Spleen (tissue), 11 donors: ENCODE results near the gene ZDHHC14. TPM values are rescaled to one million over a fixed set of nuclear protein-coding genes. Genes with fewer than 3 reads are reported as not detected.

Source experiments
- DNase-seq: peaks from one replicate; pipeline ENCODE4 v3.0.0-alpha.2; 2020
- H3K27ac ChIP-seq, 8 donors: fragments of 200-600 bp; sonication (generic) in 7 of 8; 1 replicate in 4 of 8; 2 replicates in 4 of 8; pipeline versions ENCODE4 v1.5.0 to v1.8.0; 2016 to 2021; ENCODE audit warnings: inconsistent platforms in 4 of 8, mild to moderate bottlenecking in 4 of 8, moderate library complexity in 1 of 8
- H3K27me3 ChIP-seq, 7 donors: fragments of 200-600 bp; sonication (generic) in 6 of 7; replicated peaks in 1 of 7; 1 replicate in 4 of 7; 2 replicates in 3 of 7; pipeline versions ENCODE4 v1.5.0 to v1.8.0; 2016 to 2021; ENCODE audit warnings: inconsistent platforms in 3 of 7, mild to moderate bottlenecking in 1 of 7
- H3K36me3 ChIP-seq, 6 donors: fragments of 200-600 bp; sonication (generic) in 5 of 6; 1 replicate in 4 of 6; 2 replicates in 2 of 6; pipeline versions ENCODE4 v1.5.0 to v1.8.0; 2016 to 2021; ENCODE audit warnings: inconsistent platforms in 2 of 6
- H3K4me1 ChIP-seq, 6 donors: fragments of 200-600 bp; sonication (generic) in 5 of 6; 1 replicate in 3 of 6; 2 replicates in 3 of 6; pipeline versions ENCODE4 v1.5.0 to v1.8.0; 2016 to 2021; ENCODE audit warnings: inconsistent platforms in 3 of 6
- H3K4me3 ChIP-seq, 8 donors: fragments of 200-600 bp; sonication (generic) in 7 of 8; 1 replicate in 4 of 8; 2 replicates in 4 of 8; pipeline versions ENCODE4 v1.5.0 to v1.8.0; 2016 to 2021; ENCODE audit warnings: inconsistent platforms in 4 of 8, mild to moderate bottlenecking in 4 of 8, moderate library complexity in 2 of 8
- H3K9me3 ChIP-seq, 8 donors: fragments of 200-600 bp; sonication (generic) in 7 of 8; 1 replicate in 4 of 8; 2 replicates in 4 of 8; pipeline versions ENCODE4 v1.5.0 to v1.8.0; 2016 to 2021; ENCODE audit warnings: inconsistent platforms in 4 of 8
- CTCF ChIP-seq, 11 experiments: fragments of 200-600 bp in 7 of 11; fragments of 450-650 bp in 4 of 11; sonication (generic) in 4 of 11; IDR thresholded peaks in 8 of 11; conservative IDR thresholded peaks in 3 of 11; 1 replicate in 7 of 11; 2 replicates in 4 of 11; pipeline versions ENCODE4 v1.4.0 to v1.8.0; 2016 to 2021; ENCODE audit warnings: antibody characterized with exemption in 11 of 11, inconsistent platforms in 4 of 11, mild to moderate bottlenecking in 1 of 11
- POLR2A ChIP-seq, 3 donors: fragments of 450-650 bp; IDR thresholded peaks; one replicate each; pipeline ENCODE4 v1.5.1; 2017; ENCODE audit warnings: antibody characterized with exemption in 3 of 3, mild to moderate bottlenecking in 1 of 3
- POLR2AphosphoS5 ChIP-seq, 3 donors: sonication (generic); formaldehyde crosslinking; IDR thresholded peaks; one replicate each; pipeline ENCODE4 v1.5.1; 2017; ENCODE audit warnings: antibody characterized with exemption in 3 of 3
- WGBS, 5 donors: extraction: QIAGEN DNeasy Blood & Tissue Kit in 3 of 5; methylation state at CpG; one replicate each; pipeline versions ENCODE4 v1.1.5 to v1.1.7; 2013 to 2018; 5-methylcytosine and 5-hydroxymethylcytosine counted together
- intact Hi-C: fragments of 100-400 bp; cut with DNase I; formaldehyde crosslinking; loops from one replicate; pipeline ENCODE4 v1.15.0; 2023; ENCODE audit warnings: low total_unique reads
- polyA plus RNA-seq, 3 donors: library from polyadenylated mRNA; stranded (reverse); fragments of 200-250 nt; gene quantifications; one replicate each; pipeline ENCODE4 v1.2.1, GENCODE V29; 2013
- total RNA-seq, 7 donors: library from RNA; depleted of rRNA in 3 of 7; stranded (reverse); fragments of >200 nt in 3 of 7; fragmentation: NEBNext Ultra II Directional in 4 of 7; extraction: Animal tissue kit (Norgen Biotek cat#: 25700) in 4 of 7; gene quantifications; one replicate each; pipeline versions ENCODE4 v1.1.0 to v1.2.1, GENCODE V29; 2016 to 2021
- donor health status: healthy with polysubstance abuse.
- donor health status: DM: no; HTN: no; CAD: no; lungs with moderate emphysema.
- donor health status: DM: no; HTN: no; CAD: no.
- donor health status: Bipolar disorder and iron deficiency.
- donor health status: healthy.
- donor health status: DM: no; HTN: no; CAD: no.
- donor health status: DM: yes; HTN: yes; CAD: no.

The ZDHHC14 gene
- total and polyA plus RNA-seq, 10 donors, result 7.8 to 18.2 (median 11.7) TPM

GRCh38 chr6:157602521-157603295 lies 221.7 kb downstream of the ZDHHC14 start:
- no peaks in the 10 kb centered on the region for H3K27me3 ChIP-seq
- peaks cover 4 to 30% (median 13%) of the 10 kb centered on the region in 6 donors for H3K4me1 ChIP-seq
- no peaks in the 10 kb centered on the region for H3K9me3 ChIP-seq
- H3K36me3 ChIP-seq, result peaks cover 0 to 8% (median 0%) of the 10 kb centered on the region in 6 donors
- WGBS, 5 donors, result 89 to 93% (median 92%) methylated on average over 18 of the region's 18 CpGs
- TF ChIP-seq POLR2AphosphoS5 (IDR thresholded peaks at IDR 0.05) (no peak), POLR2A (IDR thresholded peaks at IDR 0.05) (no peak), CTCF (IDR thresholded peaks at IDR 0.05 in 8 of 11, conservative IDR thresholded peaks at IDR 0.05 in 3 of 11) (no peak)
- peak; percentile 64 for DNase-seq
- no peak overlapping the region for H3K27ac ChIP-seq
- no peak overlapping the region for H3K4me3 ChIP-seq
- intact Hi-C loops, result no loop called here

GRCh38 chr6:157603314-157603940 lies 222.4 kb downstream of the ZDHHC14 start:
- H3K27ac ChIP-seq, result no peak overlapping the region
- intact Hi-C loops, result no loop called here
- H3K27me3 ChIP-seq, result no peaks in the 10 kb centered on the region
- H3K4me3 ChIP-seq, result no peak overlapping the region
- peaks cover 6 to 31% (median 13%) of the 10 kb centered on the region in 6 donors for H3K4me1 ChIP-seq
- WGBS, 5 donors, result 90 to 95% (median 94%) methylated on average over 13 of the region's 13 CpGs
- peaks cover 0 to 9% (median 0%) of the 10 kb centered on the region in 6 donors for H3K36me3 ChIP-seq
- TF ChIP-seq POLR2A (IDR thresholded peaks at IDR 0.05) (no peak), CTCF (IDR thresholded peaks at IDR 0.05 in 8 of 11, conservative IDR thresholded peaks at IDR 0.05 in 3 of 11) (no peak)
- no peak for DNase-seq
- H3K9me3 ChIP-seq, result no peaks in the 10 kb centered on the region

GRCh38 chr6:157603971-157604370 lies 223.0 kb downstream of the ZDHHC14 start:
- WGBS, 5 donors, result 90 to 99% (median 94%) methylated on average over 5 of the region's 5 CpGs
- no peak for TF ChIP-seq POLR2AphosphoS5 (IDR thresholded peaks at IDR 0.05)
- no peak for TF ChIP-seq POLR2A (IDR thresholded peaks at IDR 0.05)
- TF ChIP-seq CTCF (IDR thresholded peaks at IDR 0.05 in 8 of 11, conservative IDR thresholded peaks at IDR 0.05 in 3 of 11), result no peak
- H3K36me3 ChIP-seq, result peaks cover 0 to 12% (median 0%) of the 10 kb centered on the region in 6 donors
- no peak overlapping the region for H3K27ac ChIP-seq
- no peak overlapping the region for H3K4me3 ChIP-seq
- intact Hi-C loops, result no loop called here
- H3K27me3 ChIP-seq, result no peaks in the 10 kb centered on the region
- no peaks in the 10 kb centered on the region for H3K9me3 ChIP-seq
- peaks cover 6 to 37% (median 15%) of the 10 kb centered on the region in 6 donors for H3K4me1 ChIP-seq
- DNase-seq, result no peak

GRCh38 chr6:157604816-157605215 lies 223.8 kb downstream of the ZDHHC14 start:
- WGBS, 5 donors, result 62 to 77% (median 75%) methylated on average over 2 of the region's 2 CpGs
- peaks cover 6 to 34% (median 15%) of the 10 kb centered on the region in 6 donors for H3K4me1 ChIP-seq
- H3K9me3 ChIP-seq, result no peaks in the 10 kb centered on the region
- intact Hi-C loops, result no loop called here
- TF ChIP-seq POLR2A (IDR thresholded peaks at IDR 0.05) (no peak), CTCF (IDR thresholded peaks at IDR 0.05 in 8 of 11, conservative IDR thresholded peaks at IDR 0.05 in 3 of 11) (no peak), POLR2AphosphoS5 (IDR thresholded peaks at IDR 0.05) (no peak)
- H3K36me3 ChIP-seq, result peaks cover 0 to 7% (median 0%) of the 10 kb centered on the region in 6 donors
- no peak overlapping the region for H3K4me3 ChIP-seq
- no peak for DNase-seq
- H3K27me3 ChIP-seq, result no peaks in the 10 kb centered on the region
- H3K27ac ChIP-seq, result no peak overlapping the region
